Measurements from ENCODE around the gene FDX1.
A peak's percentile ranks its signal among the peaks of the same experiment; 100 is the strongest.

Gene FDX1

GRCh38 chr11:110470716-110471115, 41.0 kb downstream of the FDX1 start:
- DNase-seq: no peak

- no peak for DNase-seq
Measured at GRCh38 chr11:110471371-110471770, 41.6 kb downstream of the FDX1 start.

DNA sequence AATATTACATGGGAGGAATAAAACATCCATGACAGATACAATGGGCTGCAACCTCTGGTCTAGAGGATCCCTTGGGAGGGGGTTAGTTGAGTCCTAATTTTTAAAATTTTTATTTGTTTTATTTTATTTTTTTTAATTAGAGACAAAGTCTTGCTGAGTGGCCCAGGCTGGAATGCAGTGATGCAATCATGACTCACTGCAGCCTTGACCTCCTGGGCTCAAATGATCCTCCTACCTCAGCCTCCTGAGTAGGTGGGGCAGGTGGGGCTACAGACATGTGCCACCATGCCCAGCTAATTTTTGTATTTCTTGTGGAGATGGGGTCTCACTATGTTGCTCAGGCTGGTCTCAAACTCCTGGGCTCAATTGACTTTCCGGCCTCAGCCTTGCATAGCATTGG, 43.1 kb downstream of the FDX1 start:
- DNase-seq: no peak

GRCh38 chr11:110473706-110474105, 44.0 kb downstream of the FDX1 start:
- DNase-seq: no peak

DNA sequence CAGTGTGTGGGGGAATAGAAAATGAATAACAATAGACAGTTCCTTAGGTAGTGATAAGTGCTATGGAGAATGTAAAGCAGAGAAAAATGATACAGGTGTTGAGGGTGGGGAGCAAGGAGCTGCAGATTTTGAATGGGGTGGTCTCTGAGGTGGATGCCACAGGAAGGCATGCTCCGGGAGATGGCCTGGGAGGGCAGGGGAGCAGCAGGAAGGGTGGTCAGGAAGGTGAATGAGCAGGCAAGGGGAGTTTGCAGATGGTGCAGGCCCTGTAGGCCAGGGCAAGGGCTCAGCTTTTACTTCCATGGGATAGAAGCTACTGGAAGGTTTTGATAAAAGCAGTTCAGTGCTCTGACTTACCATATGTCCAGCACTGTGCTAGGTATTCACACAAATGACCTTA, 44.8 kb downstream of the FDX1 start:
- DNase-seq: no peak

- DNase-seq: no peak
Measured at GRCh38 chr11:110475671-110476070, 45.9 kb downstream of the FDX1 start.

DNA sequence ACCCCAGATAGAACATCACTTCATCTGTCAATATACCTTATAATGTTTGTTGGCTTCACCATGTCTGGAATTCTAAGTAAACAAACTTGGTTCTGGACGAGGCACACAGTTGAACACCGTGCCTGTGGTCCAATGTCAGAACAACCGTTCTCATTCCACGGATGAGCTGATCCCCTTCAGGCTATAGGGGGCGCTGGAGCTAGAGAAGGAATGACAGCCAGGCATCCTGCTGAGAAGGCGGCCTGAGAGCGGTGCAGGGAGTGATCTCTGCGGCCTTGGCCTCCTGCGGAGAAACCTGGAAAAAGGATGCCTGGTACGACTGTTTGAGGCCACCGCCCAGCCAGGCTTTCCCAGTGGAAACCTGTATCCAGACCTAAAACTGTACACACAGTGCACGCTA, 48.7 kb downstream of the FDX1 start:
- DNase-seq: no peak

- no peak for DNase-seq
Measured at GRCh38 chr11:110479108-110480101, 49.7 kb downstream of the FDX1 start.

DNA sequence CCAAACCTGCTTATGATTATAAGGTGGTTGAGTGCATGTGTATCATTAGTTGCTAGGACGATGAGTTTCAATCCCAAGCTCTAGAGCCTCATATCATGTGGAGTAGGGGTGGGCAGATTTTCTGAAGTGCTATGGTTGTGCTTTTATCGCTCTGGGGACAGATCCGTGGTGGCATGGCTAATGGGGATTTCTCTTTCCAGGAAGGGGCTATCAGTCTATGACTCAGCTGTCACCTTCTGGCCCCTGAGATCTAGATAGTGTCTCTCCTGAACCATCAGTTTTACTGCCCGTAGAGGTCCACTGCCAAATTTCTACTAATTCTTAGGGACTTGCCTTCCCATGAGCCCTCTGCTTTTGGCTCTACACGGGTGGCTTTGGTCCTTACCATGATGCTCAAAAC, 51.8 kb downstream of the FDX1 start:
- no peak for DNase-seq

GRCh38 chr11:110486156-110486555, 56.4 kb downstream of the FDX1 start:
- no peak for DNase-seq

DNA sequence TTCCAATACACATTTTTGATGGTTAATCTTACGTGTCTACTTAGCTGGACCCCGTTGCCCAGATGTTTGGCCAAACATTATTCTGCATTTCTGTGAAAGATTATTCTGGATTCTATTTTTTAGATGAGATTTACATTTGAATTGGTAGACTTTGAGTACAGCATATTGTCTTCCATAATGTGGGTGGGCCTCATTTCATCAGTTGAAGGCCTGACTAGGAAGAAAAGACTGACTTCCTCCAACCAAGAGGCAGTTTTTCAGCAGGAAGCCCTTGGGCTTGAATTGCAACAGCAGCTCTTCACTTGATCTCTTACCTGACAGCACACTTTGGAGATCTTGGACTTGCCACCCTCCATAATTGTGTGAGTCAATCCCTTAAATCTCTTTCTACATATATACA, 58.7 kb downstream of the FDX1 start:
- no peak for DNase-seq

- peak; percentile 12 for DNase-seq
Measured at GRCh38 chr11:110490886-110491285, 61.1 kb downstream of the FDX1 start.

DNA sequence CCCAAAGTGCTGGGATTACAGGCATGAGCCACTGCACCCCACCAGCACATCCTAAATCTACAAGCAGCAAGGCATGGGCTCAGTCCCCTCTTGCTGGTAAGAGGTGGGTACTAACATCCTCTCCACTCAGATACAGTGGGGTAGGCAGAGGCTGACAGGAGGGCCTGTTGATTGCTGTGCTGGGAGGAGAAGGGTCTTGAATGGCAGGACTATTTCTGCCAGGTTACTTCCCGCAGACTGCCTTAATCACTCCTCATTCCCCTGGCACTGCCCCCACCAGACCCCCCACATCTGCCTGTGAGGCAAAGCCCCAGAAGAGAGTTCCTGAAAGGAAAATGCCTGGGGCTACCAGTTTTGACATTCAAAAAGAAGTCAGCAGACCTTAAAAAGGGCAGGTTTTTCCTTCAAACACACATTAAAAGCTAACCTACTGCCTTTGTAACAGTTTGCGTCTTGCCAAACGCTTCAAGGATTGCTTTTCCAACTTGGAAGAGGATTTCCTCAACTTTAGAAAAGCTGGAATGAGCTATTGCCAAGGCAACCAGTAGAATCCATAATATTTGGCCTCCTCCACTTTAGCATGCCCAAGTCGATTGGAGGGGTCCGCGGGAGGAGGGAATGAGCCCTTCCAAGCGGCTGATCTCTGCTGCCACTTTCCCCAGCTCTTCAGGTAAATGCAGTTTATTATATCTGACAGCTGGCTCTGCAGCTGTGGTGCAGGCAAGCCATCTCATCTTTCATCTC, 62.0 kb downstream of the FDX1 start:
- no peak for DNase-seq

DNA sequence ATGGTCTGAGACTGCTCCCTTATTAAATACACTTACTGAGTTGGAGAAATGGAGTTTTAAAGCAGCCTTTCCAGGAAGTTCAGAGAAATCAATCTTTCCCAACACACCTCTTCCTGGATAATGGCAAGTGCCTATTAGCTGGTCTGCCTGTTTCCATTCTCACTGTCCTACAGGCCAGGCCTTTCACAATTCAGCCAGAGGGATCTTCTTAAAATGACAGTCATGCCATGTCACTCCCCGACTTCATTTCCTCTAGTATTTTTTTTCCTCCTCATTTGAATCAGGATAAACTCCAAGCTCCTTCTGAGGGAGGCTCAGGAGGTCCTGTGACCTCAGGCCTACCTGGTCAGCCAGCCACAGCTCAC, 62.6 kb downstream of the FDX1 start:
- no peak for DNase-seq

DNA sequence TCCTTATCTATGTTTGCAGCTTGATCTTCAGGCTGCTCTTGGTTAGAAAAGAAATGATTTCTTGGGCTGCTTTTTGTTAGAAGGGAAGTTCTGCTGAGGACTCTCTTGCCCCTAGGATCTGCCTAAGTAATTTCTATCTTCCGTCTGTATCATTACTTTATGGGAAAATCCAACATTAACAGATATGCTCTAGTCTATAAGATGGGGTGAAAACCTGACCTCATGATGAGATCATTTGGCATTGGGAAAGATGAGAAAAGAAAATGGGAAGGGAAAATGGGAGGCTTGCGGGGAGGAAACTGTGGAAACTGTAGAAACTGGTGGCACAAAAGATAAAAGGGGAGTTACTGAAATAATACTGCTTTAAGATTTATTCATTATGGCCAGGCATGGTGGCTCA, 63.6 kb downstream of the FDX1 start:
- DNase-seq: no peak

- no peak for DNase-seq
Measured at GRCh38 chr11:110497231-110497978, 67.7 kb downstream of the FDX1 start.

DNA sequence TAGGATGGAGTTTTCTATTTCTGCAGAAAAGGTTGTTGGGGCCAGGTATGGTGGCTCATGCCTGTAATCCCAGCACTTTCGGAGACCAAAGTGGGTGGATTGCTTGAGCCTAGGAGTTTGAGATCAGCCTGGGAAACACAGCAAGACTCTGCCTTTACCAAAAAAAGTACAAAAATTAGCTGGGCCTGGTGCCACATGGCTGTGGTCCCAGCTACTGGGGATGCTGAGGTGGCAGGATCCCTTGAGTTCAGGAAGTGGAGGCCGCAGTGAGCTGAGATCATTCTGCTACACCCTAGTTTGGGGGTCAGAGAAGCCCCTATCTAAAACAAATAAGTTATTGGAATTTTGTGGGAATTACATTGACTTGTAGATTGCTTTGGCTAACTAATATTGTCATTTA, 71.7 kb downstream of the FDX1 start:
- no peak for DNase-seq

DNA sequence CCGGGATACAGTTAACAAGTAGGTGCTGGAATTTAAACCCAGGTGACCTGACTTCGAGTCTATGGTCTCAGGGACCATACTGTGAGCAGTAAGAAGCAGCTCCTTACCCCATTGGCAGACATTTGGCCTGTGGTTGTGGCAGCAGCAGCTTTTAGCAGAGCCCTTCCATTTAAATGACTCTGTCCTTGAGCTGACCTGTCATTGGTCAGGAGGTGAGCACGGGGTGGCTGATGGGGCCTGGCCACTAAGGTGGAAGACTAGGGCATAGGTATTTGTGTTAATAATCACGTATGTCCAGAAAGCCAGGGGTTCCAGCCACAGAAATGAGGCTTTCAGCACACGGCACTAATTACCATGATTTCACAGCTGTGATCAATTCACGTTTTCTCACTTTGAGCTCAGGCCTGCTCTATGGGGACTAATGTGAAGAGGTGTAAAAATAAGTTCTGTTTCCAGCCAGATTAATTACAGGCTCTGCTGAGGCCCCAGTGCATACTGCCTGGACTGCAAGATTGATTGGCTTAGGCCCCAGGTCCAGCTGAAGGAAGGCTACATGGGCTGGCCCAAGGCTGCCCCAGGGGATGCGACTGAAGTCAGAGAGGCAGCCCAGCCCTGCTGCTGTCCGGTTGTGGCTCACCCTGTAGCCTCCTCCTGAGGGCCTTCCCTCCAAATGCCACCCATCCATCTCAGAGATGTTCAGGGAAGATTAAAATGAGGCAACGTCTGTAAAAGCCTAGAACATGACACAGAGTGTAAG, 76.0 kb downstream of the FDX1 start:
- no peak for DNase-seq

DNA sequence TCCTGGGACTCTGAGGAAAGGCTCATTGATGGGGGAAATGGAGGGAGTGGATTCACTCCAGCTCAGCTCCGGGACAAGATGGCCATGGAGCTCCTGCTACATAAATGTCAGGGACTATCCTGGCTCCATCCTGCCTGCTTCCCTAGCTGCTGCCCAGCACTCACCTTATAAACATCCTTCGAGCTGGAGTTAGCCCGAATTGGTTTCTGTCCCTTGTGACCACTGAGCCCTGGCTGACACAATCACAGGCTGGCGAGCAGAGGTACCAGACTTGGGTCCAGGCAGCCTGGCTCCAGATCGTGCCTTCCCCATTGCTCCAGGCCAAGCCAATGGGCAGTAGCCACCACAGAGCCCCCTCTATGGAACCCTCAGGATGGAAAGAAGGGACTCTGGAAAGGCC, 77.6 kb downstream of the FDX1 start:
- no peak for DNase-seq

DNA sequence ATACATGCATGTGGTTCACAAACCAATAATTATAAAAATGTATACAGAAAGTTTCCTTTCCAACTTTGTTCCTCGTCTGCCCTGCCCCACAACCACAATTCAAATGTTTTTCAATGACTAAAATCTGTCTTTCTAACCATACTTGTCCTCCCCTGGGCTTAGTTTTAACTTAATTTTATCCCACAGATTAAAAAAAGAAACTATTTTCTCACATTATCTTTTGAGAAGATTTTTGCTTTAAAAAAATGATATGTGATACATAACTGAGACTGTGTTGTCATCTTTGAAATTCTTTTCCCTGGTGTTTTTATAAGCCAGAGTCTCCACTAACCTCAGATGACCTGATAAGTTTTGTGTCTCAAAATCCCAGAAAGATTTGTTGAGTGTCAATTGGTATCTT, 79.0 kb downstream of the FDX1 start:
- DNase-seq: no peak

DNA sequence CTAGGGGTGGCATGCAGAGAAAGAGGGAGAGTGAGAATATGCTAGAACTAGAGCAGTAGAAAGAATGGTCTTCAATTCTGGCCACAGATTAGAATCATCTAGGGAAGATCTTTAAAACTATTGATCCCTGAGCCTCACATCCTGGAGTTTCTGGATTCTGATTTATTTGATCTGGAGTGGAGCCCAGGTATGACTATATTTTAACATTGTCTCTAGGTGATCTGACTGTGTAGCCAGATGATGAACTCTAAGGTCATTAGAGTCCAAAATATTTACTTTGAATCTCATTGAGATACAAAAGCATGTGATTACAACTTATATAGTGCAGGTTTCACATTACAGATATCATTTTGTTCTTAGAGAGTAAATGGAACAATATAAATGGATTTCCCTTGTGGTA, 79.7 kb downstream of the FDX1 start:
- DNase-seq: no peak

- no peak for DNase-seq
Measured at GRCh38 chr11:110512026-110512425, 82.3 kb downstream of the FDX1 start.

All from activated CD4-positive, alpha-beta T cell treated with anti-CD3 and anti-CD28 coated beads, Interleukin-10, Interleukin-2, amounts not matched to agents 100 ng/mL and 50 ng/mL, durations not matched to agents 16 hours and 8 hours (primary cell).